Amniotic stem cell (primary cell): ENCODE data around the gene UPK1A.
"Not testable (repeated sequence)": the region's sequence is repeated elsewhere in the genome, so short reads cannot be mapped to it uniquely, and the experiment has no call there.

ENCODE experiments used
- DNase-seq: peaks from one replicate; lab custom pipeline; 2025; lab: John Stamatoyannopoulos, UW

The UPK1A gene

GRCh38 chr19:35717665-35718344, 51.5 kb downstream of the UPK1A start, which contains the start of gene KMT2B:
TSS of gene KMT2B (plus strand) at chr19:35718003. CDS start at chr19:35718019, 16 bp downstream.
- DNase-seq, result peak; percentile 90

- DNase-seq, result no peak
Measured at GRCh38 chr19:35718345-35719041, 52.2 kb downstream of the UPK1A start.

- DNase-seq, result no peak
Measured at GRCh38 chr19:35719402-35720162, 53.3 kb downstream of the UPK1A start.

GRCh38 chr19:35720163-35720524, 53.8 kb downstream of the UPK1A start:
- DNase-seq, result no peak

GRCh38 chr19:35720648-35721047, 54.3 kb downstream of the UPK1A start:
- DNase-seq, result no peak

- DNase-seq, result no peak
Measured at GRCh38 chr19:35721374-35721773, 55.1 kb downstream of the UPK1A start.

- no peak for DNase-seq
Measured at GRCh38 chr19:35722461-35722860, 56.1 kb downstream of the UPK1A start.

GRCh38 chr19:35722897-35723296, 56.6 kb downstream of the UPK1A start:
- no peak for DNase-seq

- no peak for DNase-seq
Measured at GRCh38 chr19:35723671-35724070, 57.4 kb downstream of the UPK1A start.

GRCh38 chr19:35724132-35724531, 57.8 kb downstream of the UPK1A start:
- DNase-seq, result not testable (repeated sequence)

GRCh38 chr19:35724560-35724959, 58.2 kb downstream of the UPK1A start:
- no peak for DNase-seq

GRCh38 chr19:35725216-35725861, 59.0 kb downstream of the UPK1A start:
- DNase-seq, result no peak

- DNase-seq, result no peak
Measured at GRCh38 chr19:35727053-35727955, 61.0 kb downstream of the UPK1A start.
